GM19043 (cell line): ENCODE results near the gene UNK.

Experiments
- ATAC-seq: cut with Tn5 transposase; IDR thresholded peaks from one replicate; pipeline ENCODE4 v1.9.1; 2021; ENCODE audit warnings: low read depth; ENCODE audit not compliant: unreplicated experiment

UNK gene

DNA sequence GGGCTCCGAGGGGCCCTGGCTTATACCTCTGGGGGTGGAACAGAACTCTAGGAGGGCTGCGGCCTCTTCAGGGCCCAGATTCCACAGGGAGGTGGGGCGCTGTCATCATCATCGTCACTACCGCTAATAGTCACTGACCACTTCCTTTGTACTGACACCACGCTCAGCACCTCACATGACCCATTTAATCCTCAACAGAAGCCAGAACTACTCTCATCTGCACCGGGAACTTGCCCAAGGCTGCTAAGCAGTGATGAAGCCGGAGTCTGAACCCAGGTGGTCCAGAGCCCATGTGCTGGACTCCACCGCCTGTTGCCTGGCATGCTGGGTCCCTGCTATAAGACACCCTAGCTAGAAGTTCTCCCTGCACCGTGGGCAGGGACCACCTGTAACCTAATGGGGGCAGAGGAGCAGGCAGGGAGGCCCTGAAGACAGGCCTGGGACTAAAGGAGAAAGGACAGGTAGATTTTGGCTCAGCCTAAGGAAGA is 47.6 kb downstream of the UNK start:
- ATAC-seq = no peak

DNA sequence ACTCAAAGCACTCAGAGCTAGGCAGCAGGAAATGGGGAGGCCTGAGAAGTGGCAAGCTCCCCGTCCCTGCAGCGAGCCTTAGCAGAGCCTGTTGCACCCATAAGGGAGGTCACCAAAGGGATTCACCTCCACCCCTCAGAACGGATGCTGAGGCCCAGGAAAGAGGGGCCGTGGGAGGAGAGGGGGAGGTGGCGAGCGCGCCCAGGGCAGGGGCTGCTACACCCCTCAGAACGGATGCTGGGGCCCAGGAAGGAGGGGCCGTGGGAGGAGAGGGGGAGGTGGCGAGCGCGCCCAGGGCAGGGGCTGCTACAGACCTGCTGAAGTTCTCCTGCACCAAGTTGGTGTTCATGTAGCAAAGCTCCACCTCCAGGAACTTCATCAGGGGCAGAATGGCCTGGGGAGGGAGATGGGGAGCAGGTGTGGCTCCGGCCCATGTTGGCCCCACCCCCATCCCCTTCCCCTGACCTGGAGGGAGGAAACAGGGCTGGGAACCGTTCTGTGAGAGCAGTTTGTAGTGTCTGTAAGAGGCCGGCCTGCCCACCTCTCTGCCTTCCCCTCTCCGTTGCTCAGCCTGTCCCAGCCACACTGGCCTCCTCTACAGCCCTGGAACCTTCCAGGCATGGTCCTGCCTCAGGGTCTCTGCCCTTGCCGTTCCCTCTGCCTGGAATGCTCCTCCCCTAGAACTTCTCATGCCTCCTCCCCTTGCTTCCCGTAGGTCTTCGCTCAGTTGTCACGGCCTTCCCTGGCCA is 48.2 kb downstream of the UNK start:
- no peak for ATAC-seq

DNA sequence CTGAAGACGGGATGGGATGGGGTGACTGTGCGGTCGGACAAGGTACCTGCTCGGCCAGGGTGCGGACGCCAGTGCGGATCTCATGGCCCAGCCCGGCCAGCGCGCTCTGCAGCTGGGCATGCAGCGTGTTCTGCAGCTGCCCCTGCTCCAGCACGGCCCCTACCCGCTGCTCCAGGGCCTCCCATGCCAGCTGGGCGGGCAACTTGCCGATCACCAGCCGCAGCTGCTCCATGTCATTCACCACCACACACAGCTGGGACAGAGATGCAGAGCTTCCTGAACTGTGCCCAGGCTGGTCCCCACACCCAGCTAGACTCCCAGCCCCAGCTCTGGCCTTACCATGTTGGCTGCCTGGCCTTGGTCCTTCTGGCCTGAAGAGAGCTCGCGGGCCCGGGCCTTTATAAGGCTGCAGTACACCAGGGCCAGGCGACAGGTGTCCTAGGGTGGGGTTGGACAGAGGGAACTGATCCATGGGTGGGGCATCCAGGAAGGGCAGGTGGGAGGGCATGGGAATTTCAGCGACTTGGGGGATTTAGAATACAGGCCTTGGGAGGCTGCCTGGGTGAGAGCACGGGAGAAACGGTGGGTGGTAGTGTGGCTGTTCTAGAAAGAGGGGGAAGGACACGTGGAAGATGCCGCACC is 49.8 kb downstream of the UNK start:
- ATAC-seq = no peak

DNA sequence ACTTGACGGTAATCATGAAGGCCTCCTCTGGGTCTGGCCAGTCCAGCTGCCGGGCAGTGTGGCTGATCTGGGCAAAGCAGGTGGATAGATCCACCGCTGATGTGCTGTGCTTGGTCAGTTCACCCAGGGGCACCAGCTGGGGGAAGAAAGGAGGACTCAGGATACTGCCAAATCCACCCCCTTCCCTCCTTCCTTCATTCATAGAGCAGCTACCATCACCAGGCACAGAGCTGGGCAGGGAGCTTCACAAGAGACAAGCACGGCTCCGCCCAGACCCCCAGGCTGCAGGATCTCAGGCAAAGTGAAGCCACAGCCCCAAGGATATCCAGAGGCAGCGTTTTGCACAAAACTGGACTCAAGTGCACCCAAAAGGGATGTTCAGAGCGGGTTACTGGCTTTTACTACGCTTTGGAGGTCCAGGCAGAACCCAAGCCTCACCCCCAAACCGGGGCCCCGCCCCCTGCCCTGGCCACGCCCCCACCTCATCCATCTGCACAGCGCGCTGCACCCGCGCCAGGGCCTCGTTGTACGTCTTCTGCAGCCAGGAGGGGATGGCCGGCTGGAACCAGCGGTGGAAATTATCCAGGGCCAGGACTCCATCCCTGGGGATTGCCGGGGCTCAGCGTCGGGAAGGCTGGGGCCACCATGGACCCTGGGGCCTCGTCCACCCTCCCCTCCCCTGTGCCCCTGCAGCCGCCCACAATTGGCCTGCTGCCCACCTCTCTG is 50.5 kb downstream of the UNK start:
- no peak for ATAC-seq

DNA sequence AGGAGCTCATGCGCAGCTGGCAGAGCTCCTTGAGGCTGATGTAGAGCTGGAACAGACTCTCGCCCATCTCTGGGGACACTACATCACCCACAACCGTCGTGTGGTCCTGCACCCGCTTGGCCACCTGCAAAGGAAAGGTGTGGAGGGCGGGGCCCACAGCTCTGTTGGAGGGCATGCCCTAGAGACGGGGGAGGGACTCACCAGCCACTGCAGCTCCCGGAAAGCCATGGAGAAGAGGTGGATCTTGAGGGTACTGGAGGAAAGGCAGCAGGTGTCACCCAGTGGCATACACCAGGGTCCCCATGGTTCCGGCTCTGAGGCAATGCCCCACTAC is 51.0 kb downstream of the UNK start:
- no peak for ATAC-seq

DNA sequence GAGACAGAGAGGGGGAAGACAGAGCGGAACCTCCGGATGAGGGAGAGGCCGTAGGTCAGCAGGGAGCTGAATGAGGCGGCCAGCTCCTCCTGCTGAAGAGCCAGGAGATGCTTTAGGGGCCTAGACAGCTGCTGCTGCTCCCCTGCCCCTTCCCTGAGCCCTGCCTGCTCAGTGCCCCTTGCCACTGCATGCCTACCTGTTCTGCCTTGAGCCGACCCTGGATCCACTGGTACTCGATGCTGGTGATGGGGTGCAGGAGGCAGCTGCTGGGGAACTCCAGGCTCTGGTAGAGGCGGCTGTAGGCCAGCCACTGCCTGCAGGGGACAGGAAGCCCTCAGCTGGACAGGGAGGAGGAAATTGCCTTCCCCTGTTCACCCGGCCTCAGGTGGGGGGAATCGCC is 52.0 kb downstream of the UNK start:
- ATAC-seq = no peak

DNA sequence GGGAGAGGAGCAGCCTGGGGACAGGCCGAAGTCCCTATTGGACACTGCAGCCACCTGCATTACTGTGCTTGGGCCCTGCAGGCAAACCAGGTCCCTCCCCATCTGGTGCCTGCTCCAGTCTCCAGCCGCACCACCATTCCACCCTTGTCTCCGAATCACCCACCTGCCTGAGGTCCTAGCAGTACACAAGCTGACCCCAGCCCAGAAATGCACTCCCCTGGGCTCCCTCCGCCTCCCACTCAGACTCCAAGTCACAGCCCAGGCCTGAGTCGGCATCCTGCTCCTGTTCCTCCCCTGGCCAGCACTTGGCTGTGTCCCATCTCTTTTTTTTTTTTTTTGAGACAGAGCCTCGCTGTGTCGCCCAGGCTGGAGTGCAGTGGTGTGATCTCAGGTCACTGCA is 53.3 kb downstream of the UNK start:
- ATAC-seq = no peak

DNA sequence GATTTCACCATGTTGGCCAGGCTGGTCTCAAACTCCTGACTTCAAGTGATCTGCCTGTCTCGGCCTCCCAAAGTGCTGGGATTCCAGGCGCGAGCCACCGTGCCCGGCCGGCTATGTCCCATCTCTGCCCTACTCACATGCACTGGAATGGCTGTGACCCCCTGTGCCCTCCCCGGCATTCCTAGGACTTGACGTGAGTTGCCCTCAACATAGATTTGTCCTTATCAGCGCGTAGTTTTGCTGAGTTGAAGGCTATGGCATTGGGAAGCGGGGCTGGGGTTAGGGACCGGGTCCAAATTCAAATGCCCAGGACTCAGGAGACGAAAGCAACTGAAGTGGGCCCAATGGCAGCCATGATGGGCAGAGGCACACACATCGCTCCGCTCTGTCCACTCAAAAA is 53.8 kb downstream of the UNK start:
- no peak for ATAC-seq

DNA sequence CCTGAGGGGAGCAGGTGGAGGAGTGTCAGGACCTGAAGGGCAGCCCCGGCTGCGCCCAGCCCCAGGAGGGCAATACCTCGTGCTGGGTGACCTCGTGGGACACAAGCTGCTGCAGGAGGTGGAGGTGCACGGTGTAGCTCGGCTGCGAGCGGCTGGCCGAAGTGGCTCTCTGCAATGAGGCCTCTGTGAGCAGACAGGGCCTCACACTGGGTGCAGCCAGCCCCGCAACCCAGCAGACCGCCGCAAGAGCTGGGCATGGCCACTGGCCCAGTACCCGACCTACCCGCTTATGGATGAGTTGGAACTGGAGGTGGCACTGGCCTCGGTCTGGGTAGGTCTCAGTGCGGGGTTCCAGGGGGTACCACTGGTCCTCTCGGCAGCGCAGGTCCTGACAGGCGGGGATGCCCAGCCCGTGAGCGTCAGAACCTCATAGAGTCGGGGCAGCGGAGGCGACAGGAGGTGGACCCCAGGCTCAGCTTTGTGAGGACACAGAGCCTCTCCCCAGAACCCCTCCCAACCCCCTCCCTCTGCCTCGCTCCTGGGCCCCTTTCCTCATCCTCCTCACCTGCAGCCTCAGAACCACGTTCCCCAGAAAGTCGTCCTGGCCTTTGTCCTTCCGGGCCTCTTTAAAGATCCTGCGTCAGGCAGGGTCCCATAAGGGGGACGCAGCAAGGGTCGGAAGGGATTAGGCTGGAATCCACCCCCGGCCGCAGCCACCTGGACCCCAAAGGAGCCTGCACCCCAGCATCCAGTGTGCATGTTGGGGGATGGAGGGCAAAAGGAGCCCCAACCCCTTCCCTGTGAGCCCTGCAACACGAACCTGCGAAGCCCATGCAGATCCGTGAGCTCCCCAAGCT is 55.6 kb downstream of the UNK start:
- no peak for ATAC-seq

DNA sequence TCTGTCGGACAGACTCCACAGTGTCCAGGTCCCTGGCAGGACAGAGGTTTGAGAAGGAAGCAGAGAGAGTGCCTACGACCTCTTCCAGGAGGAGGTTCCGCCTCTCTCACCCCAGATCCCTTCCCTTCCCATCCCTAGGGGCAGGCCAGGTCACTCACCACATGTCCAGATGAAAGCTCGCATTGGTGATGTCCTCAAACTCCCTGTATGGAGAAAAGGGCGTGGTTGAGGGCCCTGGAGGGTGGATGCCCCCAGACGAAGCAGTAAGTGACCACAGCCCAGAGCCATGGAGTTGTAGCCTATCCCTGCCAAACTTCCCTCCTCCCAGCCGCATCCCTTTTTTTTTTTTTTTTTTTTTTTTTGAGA is 56.2 kb downstream of the UNK start:
- no peak for ATAC-seq

DNA sequence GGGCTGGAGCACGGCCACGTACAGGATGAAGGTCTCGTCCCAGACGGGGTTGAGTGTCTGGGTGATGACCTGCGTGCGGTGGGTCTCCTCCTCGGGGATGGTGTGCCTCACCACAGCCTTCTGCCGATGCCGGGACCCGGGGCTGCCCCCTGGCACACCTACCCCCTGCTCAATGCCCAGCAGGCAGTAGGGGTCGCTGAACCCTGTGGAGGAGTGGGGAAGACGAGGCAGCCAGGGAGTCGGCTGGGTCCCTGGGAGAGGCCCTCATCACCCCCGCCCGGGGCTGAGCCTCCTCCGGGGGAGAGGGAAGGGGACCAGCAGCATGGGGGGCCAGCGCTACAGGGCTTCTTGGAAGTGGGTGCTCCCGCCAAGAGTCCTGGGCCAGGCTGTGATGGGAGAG is 57.8 kb downstream of the UNK start:
- ATAC-seq = no peak

DNA sequence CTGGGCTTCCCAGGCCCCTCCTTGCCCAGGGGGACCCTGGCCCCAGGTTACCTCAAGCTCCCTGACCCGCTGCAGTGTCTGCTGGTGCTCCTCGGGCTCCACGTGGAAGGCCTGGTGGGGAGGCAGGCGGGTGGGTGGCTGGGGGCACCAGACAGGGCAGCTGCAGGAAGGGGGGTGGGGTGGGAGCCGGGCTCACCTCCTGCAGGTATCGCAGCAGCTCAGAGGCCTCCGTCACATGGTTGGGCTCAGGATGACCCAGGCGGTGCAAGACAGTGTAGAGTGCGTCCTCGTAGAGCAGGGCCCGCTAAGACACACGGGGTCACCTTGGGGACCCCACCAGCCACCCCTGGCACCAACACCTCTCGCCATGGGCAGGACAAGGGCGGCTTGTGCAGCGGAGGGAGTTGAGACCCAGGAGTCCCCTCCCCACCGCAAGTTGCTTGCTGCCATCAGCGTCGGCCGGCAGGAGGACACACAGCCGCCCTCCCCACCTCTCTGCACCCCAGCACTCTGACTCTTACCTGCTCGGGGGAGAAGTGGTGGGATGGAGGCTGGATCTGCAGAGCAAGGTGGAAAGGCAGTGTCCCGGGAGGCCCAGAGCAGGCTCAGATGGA is 58.5 kb downstream of the UNK start:
- ATAC-seq = no peak

DNA sequence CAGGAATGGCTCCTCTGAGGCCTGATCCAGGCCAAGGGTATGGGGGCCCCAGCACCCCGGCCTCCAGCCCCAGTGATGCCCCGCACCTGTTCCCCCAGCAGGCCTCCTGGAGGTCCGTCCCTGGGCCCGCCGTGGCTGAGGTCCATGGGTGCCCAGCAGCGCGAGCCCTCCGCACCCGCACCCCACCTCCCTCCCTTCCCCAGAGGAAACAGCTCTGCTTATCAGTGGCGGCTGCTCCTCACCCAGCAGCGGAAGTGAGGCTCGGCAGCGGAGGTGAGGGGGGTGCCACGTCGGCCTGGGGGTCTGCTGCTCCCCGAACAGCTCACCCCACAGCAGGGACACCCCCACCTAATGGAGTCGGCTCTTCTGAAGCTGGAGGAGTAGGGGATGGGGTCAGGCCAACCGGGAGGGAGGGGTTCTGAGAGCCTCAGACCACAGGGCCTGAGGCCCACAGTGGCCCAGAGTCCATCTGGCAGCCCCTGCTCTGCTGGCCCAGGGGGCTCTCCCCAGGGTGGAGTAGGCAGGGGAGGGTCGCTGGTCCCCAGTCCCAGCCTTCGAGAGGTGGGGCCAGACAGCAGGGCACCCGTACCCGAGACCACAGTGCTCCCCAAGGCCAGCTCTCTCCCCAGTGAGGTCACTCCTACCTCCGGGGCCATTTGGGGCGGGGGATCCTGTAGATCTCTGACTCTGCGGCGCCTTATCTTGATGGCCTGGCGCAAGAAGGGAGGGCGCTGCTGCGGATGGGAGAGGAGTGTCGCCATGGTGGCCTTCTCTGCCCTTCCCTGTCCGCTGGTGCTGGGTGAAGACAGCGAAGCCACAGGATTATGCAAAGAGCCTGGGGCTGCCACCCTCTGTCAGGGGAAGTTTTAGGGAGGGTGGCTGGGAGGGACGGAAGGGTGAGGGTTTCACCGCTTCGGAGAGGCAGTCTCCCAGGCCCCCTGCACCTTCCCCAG is 59.2 kb downstream of the UNK start, which contains the start of gene UNC13D:
Gene UNC13D, minus strand, starts transcription at position 828 of the 953 bp plus-strand sequence. Its CDS starts 67 bp downstream, at position 761.
- ATAC-seq = no peak

DNA sequence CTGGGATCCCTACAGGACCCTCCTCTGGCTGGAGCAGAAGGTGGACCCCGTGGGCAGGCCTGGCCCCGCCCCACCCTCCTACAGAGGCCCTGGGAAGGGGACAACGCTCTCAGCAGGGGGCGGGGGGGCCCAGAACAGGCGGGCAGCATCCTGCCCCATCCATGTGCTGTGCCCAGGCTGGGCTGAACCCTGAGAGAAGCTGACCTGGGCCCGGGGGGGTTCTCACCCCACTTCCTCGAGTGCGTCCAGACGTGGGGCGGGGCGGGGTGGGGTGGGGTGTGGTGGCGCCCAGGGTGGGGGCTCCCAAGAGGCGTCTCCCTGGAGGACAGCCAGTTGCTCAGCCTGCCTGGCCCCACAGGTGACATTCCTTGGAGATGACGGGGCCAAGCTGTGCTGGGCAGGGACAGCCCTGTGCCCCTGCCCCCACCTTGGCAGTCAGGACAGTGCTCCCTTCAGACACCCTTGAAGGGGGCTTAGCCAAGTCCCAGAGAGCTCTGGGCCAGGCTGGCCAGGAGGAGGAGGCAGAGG is 60.0 kb downstream of the UNK start:
- no peak for ATAC-seq

DNA sequence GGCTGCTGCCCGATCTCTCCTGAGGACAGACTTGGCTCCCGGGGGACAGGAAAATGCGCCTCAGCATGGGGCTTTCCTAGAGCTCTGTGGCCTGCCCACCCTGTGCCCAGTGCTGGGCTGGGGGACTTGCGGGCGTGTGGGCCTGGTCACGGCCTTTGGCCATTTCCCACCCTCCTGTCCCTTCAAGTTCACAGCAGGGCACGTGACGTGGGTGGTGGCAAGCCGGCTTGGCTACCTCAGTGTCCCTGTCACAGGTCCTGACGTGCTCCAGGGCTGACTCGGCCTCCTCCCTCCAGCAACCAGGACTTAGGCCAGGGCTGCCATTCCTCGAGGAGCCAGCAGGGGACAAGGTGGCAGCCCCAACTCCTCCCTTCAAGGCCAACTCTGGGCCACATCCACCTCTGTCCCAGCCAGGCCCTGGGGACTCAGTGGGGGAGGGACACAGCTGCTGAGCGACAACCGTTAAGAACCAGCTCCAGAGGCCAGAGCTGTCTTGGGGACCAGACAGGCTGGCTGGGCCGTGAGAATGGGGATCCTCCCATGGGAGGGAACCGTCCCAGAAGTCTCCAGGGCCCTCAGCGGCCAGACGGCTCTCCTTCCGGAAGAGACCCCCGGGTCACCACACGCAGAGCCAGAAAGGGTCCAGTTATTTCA is 60.6 kb downstream of the UNK start:
- ATAC-seq = peak; percentile 66

DNA sequence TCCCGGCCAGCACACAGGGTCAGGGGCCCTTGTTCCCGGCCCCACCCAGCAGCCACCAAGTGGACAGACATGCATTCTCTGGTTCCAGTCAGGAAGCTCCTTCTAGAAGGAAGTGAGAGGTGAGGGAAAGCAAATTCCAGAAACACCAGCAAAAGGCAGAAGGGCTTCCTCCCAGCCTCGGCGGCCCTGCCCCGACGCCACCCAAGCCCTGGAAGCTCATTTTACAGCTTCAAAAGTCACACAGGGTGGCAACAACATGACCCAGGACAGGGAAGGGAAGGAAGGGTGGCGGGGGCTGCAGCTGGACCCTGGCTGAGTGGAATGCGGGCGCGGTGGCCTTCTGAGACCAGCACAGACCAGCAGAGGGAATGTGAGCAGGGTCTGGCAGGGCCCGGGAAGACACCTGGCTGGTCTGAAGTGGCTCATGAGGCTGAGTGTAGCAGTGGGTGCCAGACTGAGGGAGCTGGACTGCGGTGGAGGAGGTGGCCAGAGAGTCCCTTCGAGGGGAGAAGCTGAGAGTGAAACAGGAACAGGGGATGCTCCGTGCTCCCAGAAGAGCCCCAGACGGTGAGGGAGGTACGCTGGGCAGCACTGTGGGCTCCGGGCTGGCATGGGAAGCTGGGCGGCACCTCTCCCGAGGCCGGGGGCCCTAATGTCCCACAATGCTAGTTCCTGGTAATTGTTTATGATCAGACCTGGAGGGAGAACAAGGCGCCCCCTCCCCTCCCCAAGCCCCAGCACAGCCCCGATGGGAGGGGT is 61.5 kb downstream of the UNK start:
- no peak for ATAC-seq

DNA sequence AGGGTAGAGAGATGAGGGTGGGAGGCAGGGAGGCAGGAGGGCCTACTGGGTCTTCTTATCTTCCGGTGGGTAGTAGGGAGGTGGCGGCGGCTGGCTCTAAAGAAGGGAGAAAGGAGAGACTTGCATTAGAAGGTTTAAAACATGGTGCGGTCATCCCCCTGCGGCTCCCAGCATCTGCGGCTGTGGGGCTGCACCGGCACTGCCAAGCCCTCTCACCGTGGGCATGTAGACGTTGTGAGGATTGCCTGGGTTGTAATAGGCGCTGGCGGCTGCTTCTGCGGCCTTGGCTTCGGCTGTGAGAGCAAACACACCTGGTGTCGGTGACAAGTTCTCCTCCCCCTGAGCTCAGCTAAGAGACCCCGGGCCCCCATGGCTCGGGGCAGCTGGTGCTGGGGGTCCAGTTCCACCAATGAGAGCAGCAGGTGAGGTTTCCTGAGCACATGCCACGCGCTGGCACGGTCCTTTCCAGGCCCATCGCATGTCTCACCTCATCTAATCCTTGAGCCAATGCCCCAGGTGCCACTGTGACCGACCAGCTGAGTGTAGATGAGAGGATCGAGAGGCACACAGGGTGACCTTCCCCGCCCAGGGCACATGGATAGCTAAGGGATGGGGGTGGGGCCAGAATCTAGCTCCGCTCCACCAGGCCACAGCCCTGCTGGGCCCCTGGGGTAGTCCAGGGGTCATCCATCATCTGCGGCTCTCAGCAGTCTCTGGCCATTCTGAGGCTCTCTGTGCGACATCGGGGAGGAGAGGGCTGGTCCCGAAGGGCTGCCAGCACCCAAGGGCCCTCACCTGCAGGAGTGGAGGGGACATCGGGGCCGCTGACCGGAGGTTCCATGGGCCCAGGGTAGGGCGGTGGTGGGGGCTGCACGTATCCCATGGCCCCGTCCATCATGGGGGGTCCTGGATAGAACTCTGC is 62.3 kb downstream of the UNK start:
- ATAC-seq = no peak
